Measurements from ENCODE around the gene TMEM69. TPM values are rescaled to one million over a fixed set of nuclear protein-coding genes. Genes with fewer than 3 reads are reported as not detected.
"Not testable (repeated sequence)": the region's sequence is repeated elsewhere in the genome, so short reads cannot be mapped to it uniquely, and the experiment has no call there.

TMEM69 gene
- total and polyA plus RNA-seq, 8 donors, result 7.1 to 35.6 (median 14.2) TPM; not detected in 1

DNA sequence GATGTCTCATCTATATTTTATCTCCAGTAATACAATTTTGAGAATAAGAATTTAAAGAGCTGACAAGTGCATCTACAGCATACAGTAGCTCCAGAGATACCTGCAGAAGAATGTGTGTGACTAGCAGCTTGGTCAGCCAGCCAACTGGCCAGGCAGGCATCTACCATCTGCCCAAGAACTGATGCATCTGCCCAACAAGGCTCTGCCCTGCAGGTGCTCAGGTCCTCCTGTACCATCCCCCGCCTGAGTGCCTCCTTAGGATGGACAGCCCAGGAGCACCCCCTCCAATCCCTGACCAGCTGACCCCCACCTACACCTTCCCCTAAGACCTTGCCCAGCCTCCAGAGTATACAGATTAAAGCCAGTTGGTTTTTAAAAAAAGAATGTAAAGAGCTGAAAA is 30.3 kb downstream of the TMEM69 start:
- Histone ChIP-seq H3K27me3 (no peaks in the 10 kb centered on the region), H3K36me3 (peaks cover 0 to 72% (median 55%) of the 10 kb centered on the region in 4 donors), H3K4me1 (no peaks in the 10 kb centered on the region), H3K9me3 (no peaks in the 10 kb centered on the region), H3K4me3 (no peak overlapping the region), H3K27ac (no peak overlapping the region)
- TF ChIP-seq EP300 (IDR thresholded peaks at IDR 0.05) (no peak), POLR2A (IDR thresholded peaks at IDR 0.05) (no peak), POLR2AphosphoS5 (IDR thresholded peaks at IDR 0.05) (no peak)
- TF ChIP-seq, protein P1, sequence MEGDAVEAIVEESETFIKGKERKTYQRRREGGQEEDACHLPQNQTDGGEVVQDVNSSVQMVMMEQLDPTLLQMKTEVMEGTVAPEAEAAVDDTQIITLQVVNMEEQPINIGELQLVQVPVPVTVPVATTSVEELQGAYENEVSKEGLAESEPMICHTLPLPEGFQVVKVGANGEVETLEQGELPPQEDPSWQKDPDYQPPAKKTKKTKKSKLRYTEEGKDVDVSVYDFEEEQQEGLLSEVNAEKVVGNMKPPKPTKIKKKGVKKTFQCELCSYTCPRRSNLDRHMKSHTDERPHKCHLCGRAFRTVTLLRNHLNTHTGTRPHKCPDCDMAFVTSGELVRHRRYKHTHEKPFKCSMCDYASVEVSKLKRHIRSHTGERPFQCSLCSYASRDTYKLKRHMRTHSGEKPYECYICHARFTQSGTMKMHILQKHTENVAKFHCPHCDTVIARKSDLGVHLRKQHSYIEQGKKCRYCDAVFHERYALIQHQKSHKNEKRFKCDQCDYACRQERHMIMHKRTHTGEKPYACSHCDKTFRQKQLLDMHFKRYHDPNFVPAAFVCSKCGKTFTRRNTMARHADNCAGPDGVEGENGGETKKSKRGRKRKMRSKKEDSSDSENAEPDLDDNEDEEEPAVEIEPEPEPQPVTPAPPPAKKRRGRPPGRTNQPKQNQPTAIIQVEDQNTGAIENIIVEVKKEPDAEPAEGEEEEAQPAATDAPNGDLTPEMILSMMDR (IDR thresholded peaks at IDR 0.05), result no peak
- 92 to 100% (median 96%) methylated on average over 1 of the region's 1 CpG for WGBS, 5 donors
- no peak for DNase-seq
- intact Hi-C loops (cut with DNase I; ENCODE audit: low total_unique reads), result no loop called here

DNA sequence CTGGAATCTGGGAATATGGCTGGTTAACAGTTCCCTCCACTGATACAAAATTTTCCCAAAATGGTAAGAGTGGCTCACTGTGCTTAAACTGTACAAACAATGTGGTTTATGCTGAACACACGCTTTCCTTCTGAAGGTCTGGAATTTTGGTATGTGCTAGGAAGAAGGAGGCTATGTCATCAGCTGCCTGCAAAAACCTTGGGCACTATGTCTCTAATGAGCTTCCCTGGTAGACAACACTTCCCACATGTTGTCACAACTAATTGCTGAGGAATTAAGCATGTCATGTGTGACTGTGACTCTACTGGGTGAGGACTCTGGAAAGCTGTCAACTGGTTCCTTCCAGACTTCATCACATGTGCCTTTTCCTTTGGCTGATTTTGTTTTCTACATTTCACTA is 33.2 kb downstream of the TMEM69 start:
- intact Hi-C loops (cut with DNase I; ENCODE audit: low total_unique reads), result no loop called here
- Histone ChIP-seq H3K4me3 (no peak overlapping the region), H3K4me1 (no peaks in the 10 kb centered on the region), H3K27me3 (no peaks in the 10 kb centered on the region), H3K36me3 (peaks cover 0 to 47% (median 30%) of the 10 kb centered on the region in 4 donors), H3K27ac (no peak overlapping the region), H3K9me3 (no peaks in the 10 kb centered on the region)
- DNase-seq, result no peak
- WGBS, 5 donors, result 71 to 83% (median 77%) methylated on average over 1 of the region's 1 CpG
- TF ChIP-seq POLR2A (IDR thresholded peaks at IDR 0.05) (no peak), EP300 (IDR thresholded peaks at IDR 0.05) (no peak), POLR2AphosphoS5 (IDR thresholded peaks at IDR 0.05) (no peak)

DNA sequence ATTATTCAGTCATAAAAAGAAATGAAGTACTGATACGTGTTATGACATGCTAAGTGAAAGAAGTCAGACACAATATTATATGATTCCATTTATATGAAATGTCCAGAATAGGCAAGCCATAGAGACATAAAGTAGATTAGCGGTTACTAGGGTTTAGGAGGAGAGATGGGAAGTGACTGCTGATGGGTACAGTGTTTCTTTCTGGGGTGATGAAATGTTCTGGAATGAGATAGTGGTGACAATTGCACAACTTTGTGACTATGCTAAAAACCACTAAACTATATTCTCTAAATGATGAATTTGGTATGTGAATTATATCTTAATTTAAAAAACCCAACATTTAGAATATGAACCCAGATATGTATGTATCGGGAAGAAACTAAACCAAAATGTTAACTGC is 34.8 kb downstream of the TMEM69 start:
- TF ChIP-seq POLR2AphosphoS5 (IDR thresholded peaks at IDR 0.05) (no peak), EP300 (IDR thresholded peaks at IDR 0.05) (no peak), POLR2A (IDR thresholded peaks at IDR 0.05) (no peak)
- TF ChIP-seq, protein P1 (IDR thresholded peaks at IDR 0.05), result no peak
- intact Hi-C loops (cut with DNase I; ENCODE audit: low total_unique reads), result no loop called here
- DNase-seq, result no peak
- WGBS, 5 donors, result 90 to 96% (median 96%) methylated on average over 3 of the region's 3 CpGs
- H3K27me3 ChIP-seq, result no peaks in the 10 kb centered on the region
- H3K4me3 ChIP-seq, result no peak overlapping the region
- H3K9me3 ChIP-seq, result no peaks in the 10 kb centered on the region
- no peaks in the 10 kb centered on the region for H3K4me1 ChIP-seq
- no peak overlapping the region for H3K27ac ChIP-seq
- peaks cover 0 to 53% (median 36%) of the 10 kb centered on the region in 4 donors for H3K36me3 ChIP-seq

DNA sequence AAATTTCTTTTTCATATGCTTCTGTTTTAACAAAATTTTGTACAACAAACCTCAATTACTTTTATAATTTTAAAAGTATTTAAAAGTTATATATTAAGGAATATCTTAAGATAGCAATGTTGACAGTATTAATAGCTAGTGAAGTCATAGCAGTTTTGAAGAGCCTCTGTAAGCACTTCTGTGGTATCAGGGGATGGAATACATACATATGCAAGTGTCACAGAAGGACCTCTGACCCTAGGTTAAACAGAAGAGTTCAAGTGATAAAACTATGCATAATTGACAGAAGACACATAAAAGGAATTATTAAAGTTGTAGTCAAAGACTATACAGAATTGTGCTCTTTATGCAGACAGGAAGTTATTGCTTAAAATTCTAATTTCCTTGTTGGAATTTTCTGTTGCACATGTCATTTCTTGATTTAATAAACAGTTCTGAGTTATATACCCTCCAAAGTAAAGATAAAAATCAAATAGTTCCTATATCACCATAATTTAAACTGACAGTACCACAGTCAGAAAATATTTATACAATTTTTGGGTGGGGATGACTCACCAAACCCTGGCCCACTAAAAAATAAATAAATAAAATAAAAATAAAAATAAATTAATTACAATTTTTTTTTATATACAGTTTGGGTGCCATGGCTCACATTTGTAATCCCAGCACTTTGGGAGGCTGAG is 35.4 kb downstream of the TMEM69 start:
- intact Hi-C loops (cut with DNase I; ENCODE audit: low total_unique reads), result no loop called here

DNA sequence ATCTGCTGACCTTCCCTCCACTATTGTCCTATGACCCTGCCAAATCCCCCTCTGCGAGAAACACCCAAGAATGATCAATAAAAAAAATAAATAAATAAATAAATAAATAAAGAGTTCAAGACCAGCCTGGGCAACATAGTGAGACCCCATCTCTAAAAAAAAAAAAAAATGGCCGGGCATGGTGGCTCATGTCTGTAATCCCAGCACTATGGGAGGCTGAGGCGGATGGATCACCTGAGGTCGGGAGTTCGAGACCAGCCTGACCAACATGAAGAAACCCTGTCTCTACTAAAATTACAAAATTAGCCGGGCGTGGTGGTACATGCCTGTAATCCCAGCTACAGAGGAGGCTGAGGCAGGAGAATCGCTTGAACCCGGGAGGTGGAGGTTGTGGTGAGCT is 38.0 kb downstream of the TMEM69 start:
- DNase-seq; H3K4me1 ChIP-seq; H3K27ac ChIP-seq; intact Hi-C loops (cut with DNase I; ENCODE audit: low total_unique reads); H3K27me3 ChIP-seq; H3K4me3 ChIP-seq; H3K9me3 ChIP-seq: not testable (repeated sequence)
- 96 to 98% (median 98%) methylated on average over 8 to 9 of the region's 9 CpGs for WGBS, 5 donors
- peaks cover 0 to 55% (median 37%) of the 10 kb centered on the region in 4 donors for H3K36me3 ChIP-seq

More for the DNA sequence above, 35.4 kb downstream of the TMEM69 start:
- DNase-seq, result no peak
- H3K27ac ChIP-seq, result no peak overlapping the region
- H3K9me3 ChIP-seq, result no peaks in the 10 kb centered on the region
- H3K36me3 ChIP-seq, result peaks cover 0 to 53% (median 39%) of the 10 kb centered on the region in 4 donors
- no peaks in the 10 kb centered on the region for H3K27me3 ChIP-seq
- H3K4me3 ChIP-seq, result no peak overlapping the region
- H3K4me1 ChIP-seq, result no peaks in the 10 kb centered on the region
- TF ChIP-seq POLR2AphosphoS5 (IDR thresholded peaks at IDR 0.05) (no peak), EP300 (IDR thresholded peaks at IDR 0.05) (no peak), POLR2A (IDR thresholded peaks at IDR 0.05) (no peak)
- TF ChIP-seq, protein P1 (IDR thresholded peaks at IDR 0.05), result no peak
